GM19025 (cell line): ENCODE data around the gene CDX2.

Experiments
- ATAC-seq: cut with Tn5 transposase; IDR thresholded peaks from one replicate; pipeline ENCODE4 v1.9.1; 2021; ENCODE audit warnings: mild to moderate bottlenecking, low read depth, moderate library complexity; ENCODE audit not compliant: unreplicated experiment

CDX2 gene

DNA sequence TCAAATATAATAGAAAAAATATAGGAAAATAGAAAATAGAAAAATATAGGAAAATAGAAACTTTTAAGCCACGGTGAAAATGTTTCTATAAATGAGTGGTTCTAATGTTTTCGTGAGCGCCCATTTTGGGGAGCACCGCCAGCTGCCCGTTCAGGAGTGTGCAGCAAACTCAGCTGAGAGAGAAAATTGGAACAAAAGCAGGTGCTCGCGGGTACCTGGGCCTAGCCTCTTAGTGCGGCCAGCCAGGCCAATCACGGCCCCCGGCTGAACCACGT is 49.5 kb downstream of the CDX2 start:
- ATAC-seq = no peak

DNA sequence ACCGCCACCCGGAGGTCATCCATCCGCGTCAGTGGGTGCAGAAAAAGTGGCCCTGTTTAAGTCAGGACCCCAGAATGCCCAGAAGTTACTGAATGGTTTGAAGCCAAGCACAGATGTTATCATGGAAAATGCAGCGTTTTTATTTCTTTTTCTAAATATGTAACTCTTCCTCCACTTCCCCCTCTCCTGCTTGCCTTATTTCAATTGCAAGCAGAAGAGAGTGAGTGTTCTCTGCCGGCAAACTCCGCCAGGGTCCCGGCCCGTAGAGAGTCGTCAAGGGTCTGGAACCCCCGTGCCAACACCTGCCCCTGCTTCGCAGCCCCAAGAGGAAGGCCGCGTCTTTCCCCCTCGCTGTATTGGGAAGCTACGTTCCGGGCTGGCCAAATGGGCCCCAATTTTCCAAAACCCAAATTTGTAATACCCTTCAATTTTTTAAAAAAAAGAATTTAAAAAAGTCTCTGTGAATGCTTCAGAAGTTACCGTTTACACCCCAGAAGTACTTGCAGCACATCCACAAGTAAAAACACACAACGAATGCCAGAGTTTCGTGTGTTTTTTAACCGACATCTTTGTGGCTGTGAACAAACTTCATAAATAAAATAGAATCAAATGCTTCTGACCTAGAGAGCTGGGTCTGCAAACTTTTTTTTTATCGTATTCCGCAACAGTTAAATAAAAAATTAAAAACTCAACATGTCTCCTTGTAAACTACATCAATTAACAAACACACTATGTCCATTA is 50.0 kb downstream of the CDX2 start:
- no peak for ATAC-seq

DNA sequence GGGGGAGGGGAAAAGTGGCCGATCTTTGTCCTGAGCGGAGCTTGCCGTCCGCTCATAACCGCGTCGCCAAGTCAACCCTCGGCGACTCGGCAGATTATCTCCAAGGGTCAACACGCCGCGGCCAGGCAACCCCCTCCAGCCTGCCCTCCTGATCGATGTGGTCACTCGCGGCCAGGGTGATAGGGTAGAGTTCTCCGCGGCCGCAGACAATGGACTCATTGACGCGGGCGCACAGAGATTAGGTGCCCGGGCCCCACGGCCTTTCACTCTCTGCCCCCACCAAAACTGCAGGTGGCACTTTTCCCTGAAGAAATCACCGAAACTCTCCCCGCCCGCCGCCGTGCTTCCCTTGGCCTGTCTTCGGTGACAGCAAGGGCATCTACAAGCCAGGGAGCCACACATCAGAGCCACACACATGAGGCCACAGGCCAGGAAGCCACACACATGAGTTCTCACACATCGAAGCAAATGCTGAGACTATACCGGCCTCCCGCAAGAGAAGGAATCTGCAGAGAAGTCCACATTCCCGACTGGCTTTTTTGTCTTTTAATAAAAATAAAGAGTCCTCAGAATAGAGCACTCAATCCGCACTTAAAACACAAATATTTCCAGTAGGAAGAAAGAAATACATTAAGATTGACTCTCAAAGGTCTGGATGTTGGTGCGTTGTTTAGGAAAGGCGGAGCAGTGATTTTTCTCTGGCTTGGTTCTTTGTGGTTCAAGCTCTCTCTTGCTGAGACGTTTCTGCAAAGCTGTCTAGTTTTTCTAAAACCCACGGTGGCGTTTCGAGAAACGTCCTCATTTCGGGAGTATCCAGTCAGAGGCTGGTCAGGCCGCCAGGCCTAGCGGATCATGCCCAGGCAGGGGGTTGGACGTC is 50.8 kb downstream of the CDX2 start:
- ATAC-seq = no peak

DNA sequence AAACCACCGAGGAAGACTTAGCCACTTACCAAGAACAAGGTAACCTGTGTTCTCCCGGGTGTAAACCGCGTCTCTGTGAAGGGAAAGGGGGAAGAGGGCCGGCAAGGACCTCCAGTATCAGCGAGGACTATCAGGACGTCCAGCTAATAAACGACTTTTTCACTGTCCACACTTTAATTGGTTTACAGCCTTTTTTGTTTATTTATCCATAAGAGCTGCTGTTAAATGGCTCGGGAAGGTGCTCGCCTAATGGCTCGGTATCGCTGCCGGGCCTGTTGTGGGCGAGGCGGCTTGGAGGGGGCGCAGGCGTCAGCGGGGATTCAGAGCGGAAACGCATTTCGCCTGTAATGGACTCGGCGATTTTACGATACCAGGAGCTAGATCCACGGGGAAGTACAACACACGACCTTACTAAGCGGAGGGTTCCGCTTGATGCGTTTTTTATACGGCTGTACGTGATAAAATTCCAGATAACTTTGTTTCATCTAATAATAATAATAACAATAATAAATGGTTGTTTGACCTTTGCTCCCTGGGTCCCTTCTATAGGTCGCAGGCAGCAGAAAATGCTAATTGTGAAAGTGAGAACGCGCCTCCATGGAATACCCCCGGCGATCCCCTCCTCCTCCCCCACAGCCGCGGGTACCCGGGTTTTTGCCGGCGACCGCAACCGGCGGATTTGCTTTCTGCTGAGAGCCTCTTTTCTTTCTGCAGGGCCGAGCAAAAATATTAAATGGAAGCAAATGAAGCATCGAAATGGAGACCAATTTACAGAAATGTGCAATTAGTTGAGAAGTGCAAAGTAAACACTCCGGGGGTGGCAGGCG is 51.8 kb downstream of the CDX2 start:
- no peak for ATAC-seq

DNA sequence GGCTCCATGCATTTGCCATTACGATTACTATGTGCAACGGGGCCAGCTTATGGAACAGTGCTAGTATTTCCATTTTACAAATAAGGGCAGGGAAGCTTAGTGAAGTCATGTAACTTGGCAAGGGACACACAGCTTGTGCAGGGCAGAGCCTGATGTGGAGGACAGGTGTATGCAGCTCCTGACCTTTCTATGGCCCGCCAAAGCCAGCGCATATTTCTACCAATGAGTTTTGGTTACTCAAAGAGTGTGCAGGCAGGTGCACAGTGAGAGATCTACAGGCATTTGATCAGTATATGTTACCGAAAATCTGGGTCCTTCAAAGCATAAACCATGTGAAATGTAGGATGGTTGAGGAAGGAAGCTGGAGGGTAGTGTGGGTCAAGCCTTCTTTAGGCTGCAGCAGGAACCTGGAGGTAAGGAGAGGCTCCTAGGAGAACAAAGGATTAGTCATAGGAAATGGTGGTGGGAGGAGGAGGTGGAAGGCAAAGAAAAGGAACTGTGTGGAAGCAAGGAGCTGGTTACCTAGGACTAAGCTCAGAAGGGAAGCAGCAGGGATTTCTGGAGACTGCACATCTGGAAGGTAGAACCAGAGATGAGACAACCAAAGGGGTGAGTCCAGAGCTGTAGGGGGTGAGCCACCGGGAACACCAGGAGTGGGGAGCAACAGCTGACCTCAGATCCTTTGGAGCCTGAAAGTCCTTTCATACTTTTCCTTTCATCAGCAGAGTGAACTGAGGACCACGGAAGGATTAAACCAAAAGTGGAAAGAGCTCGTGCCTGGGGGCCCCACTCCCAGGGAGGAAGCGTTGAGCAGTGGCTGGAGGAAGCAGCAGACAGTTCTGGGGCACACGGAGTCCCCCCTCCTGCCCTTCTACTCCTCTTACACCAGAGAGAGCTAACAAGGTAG is 53.6 kb downstream of the CDX2 start:
- ATAC-seq = no peak

DNA sequence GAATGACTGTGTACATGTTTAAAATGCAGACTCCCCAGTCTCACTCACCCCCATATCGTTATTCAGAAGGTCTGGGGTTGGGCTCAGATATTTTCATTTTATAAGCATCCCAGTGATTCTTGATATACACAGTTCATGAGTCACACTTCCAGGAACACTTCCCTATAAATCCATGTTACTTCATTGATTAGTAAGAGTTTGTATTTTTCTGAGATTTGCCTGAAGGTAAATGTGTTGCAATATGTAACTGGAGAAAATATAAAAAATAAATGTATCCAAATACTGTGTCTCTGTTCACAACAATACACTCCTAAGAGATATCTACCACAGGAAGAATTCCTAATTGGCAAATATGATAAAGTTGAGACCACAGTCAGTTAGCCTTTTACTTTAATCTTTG is 56.0 kb downstream of the CDX2 start:
- no peak for ATAC-seq

DNA sequence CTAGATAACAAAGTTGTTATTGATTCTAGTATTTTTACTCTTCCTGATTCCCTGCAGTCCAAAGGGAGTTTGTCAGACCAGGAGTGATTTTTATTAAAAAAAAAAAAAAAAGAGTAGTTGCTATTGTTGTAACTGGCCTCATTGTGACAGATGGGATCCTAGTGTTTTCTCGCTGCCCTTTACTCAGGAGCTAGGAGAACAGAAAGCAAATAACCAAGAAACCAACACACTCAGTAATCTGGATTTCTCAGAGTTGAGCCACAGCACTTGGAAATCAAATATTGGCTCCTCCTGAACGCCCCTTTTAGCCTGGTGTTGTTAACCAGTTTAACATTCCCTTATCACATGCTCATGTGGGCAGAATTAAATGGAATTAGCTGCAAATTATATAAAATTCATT is 57.6 kb downstream of the CDX2 start:
- no peak for ATAC-seq
